ENCODE measurements around the gene CORT.

CORT gene

GRCh38 chr1:10498231-10498630 lies 48.4 kb downstream of the CORT start:
- no peak overlapping the region for H3K4me3 ChIP-seq (ENCODE audit: control insufficient read depth, low read depth, low read length)
- TF ChIP-seq CTCF (IDR thresholded peaks at IDR 0.05; ENCODE audit: control insufficient read depth, insufficient read depth, low read depth, low read length, missing control alignments): no peak

More at GRCh38 chr1:10498231-10498630, 48.4 kb downstream of the CORT start:
- no peak for DNase-seq (ENCODE audit: low read depth)
